ENCODE results near the gene OBP2A.

OBP2A gene

GRCh38 chr9:135579889-135580660, 34.1 kb downstream of the OBP2A start:
- no peak for DNase-seq (ENCODE audit: low read depth)

- no peak for DNase-seq (ENCODE audit: low read depth)
Observed at GRCh38 chr9:135580664-135581380, 34.9 kb downstream of the OBP2A start.

- no peak for DNase-seq (ENCODE audit: low read depth)
Observed at GRCh38 chr9:135581636-135582426, 35.9 kb downstream of the OBP2A start.

GRCh38 chr9:135582541-135582940, 36.6 kb downstream of the OBP2A start:
- DNase-seq (ENCODE audit: low read depth), result no peak

- DNase-seq (ENCODE audit: low read depth), result peak; percentile 20
Observed at GRCh38 chr9:135582966-135583687, 37.2 kb downstream of the OBP2A start.

GRCh38 chr9:135583688-135584011, 37.7 kb downstream of the OBP2A start:
- DNase-seq (ENCODE audit: low read depth), result no peak

GRCh38 chr9:135584371-135584770, 38.4 kb downstream of the OBP2A start:
- no peak for DNase-seq (ENCODE audit: low read depth)

- DNase-seq (ENCODE audit: low read depth), result no peak
Observed at GRCh38 chr9:135584934-135585333, 39.0 kb downstream of the OBP2A start.

GRCh38 chr9:135586601-135587109, 40.7 kb downstream of the OBP2A start:
- no peak for DNase-seq (ENCODE audit: low read depth)

- DNase-seq (ENCODE audit: low read depth), result no peak
Observed at GRCh38 chr9:135587658-135588057, 41.7 kb downstream of the OBP2A start.

- no peak for DNase-seq (ENCODE audit: low read depth)
Observed at GRCh38 chr9:135588371-135588770, 42.4 kb downstream of the OBP2A start.

- no peak for DNase-seq (ENCODE audit: low read depth)
Observed at GRCh38 chr9:135588886-135589595, 43.1 kb downstream of the OBP2A start.

GRCh38 chr9:135589596-135590485, 43.9 kb downstream of the OBP2A start:
- no peak for DNase-seq (ENCODE audit: low read depth)

- DNase-seq (ENCODE audit: low read depth), result no peak
Observed at GRCh38 chr9:135590486-135591079, 44.7 kb downstream of the OBP2A start.

GRCh38 chr9:135591506-135592330, 45.8 kb downstream of the OBP2A start:
- no peak for DNase-seq (ENCODE audit: low read depth)

- DNase-seq (ENCODE audit: low read depth), result no peak
Observed at GRCh38 chr9:135592331-135592590, 46.3 kb downstream of the OBP2A start.

GRCh38 chr9:135592625-135593024, 46.7 kb downstream of the OBP2A start:
- no peak for DNase-seq (ENCODE audit: low read depth)

- no peak for DNase-seq (ENCODE audit: low read depth)
Observed at GRCh38 chr9:135596211-135596610, 50.3 kb downstream of the OBP2A start.
